NB4 (cell line): Measurements from ENCODE around the gene CD3D.

Experiments used
- MYC ChIP-seq: IDR thresholded peaks from 2 replicates; pipeline ENCODE4 v1.6.1; 2011; ENCODE audit warnings: low read depth, low read length
- TF ChIP-seq, protein P1 (sequence below): IDR thresholded peaks from one replicate; pipeline ENCODE4 v1.5.1; 2012; ENCODE audit warnings: low read depth, low read length

DNA sequence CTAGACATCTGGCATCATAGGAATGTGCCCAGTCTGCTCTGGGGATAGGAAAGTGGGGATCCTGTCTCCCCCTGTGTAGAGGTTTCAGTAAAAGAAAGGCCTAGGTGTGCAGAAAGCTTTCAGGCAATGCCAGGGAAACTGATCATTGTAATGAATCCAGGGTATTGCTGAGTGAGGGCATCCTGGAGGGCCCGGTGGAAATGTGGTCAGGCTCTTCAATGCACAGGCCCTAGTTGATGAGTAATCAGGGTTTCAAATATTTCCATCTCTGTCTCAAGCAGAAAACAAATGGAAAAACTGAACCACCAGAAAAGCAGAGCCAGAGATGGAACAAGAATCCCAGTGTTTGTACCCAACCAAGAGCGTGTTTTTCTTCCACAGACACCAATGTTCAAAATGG, 35.9 kb downstream of the CD3D start:
- TF ChIP-seq, protein P1, sequence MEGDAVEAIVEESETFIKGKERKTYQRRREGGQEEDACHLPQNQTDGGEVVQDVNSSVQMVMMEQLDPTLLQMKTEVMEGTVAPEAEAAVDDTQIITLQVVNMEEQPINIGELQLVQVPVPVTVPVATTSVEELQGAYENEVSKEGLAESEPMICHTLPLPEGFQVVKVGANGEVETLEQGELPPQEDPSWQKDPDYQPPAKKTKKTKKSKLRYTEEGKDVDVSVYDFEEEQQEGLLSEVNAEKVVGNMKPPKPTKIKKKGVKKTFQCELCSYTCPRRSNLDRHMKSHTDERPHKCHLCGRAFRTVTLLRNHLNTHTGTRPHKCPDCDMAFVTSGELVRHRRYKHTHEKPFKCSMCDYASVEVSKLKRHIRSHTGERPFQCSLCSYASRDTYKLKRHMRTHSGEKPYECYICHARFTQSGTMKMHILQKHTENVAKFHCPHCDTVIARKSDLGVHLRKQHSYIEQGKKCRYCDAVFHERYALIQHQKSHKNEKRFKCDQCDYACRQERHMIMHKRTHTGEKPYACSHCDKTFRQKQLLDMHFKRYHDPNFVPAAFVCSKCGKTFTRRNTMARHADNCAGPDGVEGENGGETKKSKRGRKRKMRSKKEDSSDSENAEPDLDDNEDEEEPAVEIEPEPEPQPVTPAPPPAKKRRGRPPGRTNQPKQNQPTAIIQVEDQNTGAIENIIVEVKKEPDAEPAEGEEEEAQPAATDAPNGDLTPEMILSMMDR: no peak
- no peak for TF ChIP-seq MYC
